GM12864 (cell line): ENCODE results near the gene FILIP1L.

ENCODE experiments used
- DNase-seq: peaks from one replicate; pipeline ENCODE4 v3.0.0-alpha.2; 2011; ENCODE audit warnings: low read depth
- H3K4me3 ChIP-seq: 2 replicates; pipeline ENCODE4 v1.5.1; 2011; ENCODE audit warnings: mild to moderate bottlenecking, low read depth, low read length, control low read depth
- CTCF ChIP-seq: IDR thresholded peaks from 2 replicates; pipeline ENCODE4 v1.5.1; 2011; ENCODE audit warnings: low read depth, mild to moderate bottlenecking, moderate library complexity, low read length, control low read depth, inconsistent platforms; ENCODE audit errors: missing control alignments

The FILIP1L gene

GRCh38 chr3:99875929-99876841 lies 238.1 kb downstream of the FILIP1L start:
- peak overlapping the region; percentile 64 for H3K4me3 ChIP-seq
- no peak for DNase-seq
- TF ChIP-seq CTCF, result no peak

GRCh38 chr3:99875581-99875928 lies 238.7 kb downstream of the FILIP1L start:
- peak overlapping the region; percentile 64 for H3K4me3 ChIP-seq
- no peak for DNase-seq
- TF ChIP-seq CTCF, result no peak

GRCh38 chr3:99874237-99875002 lies 239.9 kb downstream of the FILIP1L start:
- H3K4me3 ChIP-seq, result no peak overlapping the region
- no peak for TF ChIP-seq CTCF

GRCh38 chr3:99873269-99874102 lies 240.8 kb downstream of the FILIP1L start:
- H3K4me3 ChIP-seq, result no peak overlapping the region
- no peak for TF ChIP-seq CTCF
- no peak for DNase-seq

More at GRCh38 chr3:99874237-99875002, 239.9 kb downstream of the FILIP1L start:
- no peak for DNase-seq

GRCh38 chr3:99872923-99873254 lies 241.4 kb downstream of the FILIP1L start:
- no peak for DNase-seq
- H3K4me3 ChIP-seq, result no peak overlapping the region
- no peak for TF ChIP-seq CTCF

- no peak for DNase-seq
- no peak overlapping the region for H3K4me3 ChIP-seq
- TF ChIP-seq CTCF, result no peak
Measured at GRCh38 chr3:99871231-99872045, 242.9 kb downstream of the FILIP1L start.
